OCI-LY1 (cell line): ENCODE data around the gene ADAT1.

Experiments
- H2AFZ ChIP-seq: fragments of 200-600 bp; sonication (generic), shearing (Covaris generic); 2 replicates; pipeline ENCODE4 v1.6.0; 2014; ENCODE audit warnings: antibody characterized with exemption, mild to moderate bottlenecking, low read length
- H3F3A ChIP-seq: fragments of 200-600 bp; sonication (generic), shearing (Covaris generic); 2 replicates; pipeline ENCODE4 v1.6.0; 2014; ENCODE audit warnings: mild to moderate bottlenecking, antibody characterized with exemption, low read length, moderate library complexity; ENCODE audit not compliant: insufficient read depth
- H3K27ac ChIP-seq: fragments of 200-600 bp; sonication (generic); 2 replicates; pipeline ENCODE4 v1.5.1; 2014; ENCODE audit warnings: low read length, mixed run types, mild to moderate bottlenecking, low read depth; ENCODE audit not compliant: poor library complexity, severe bottlenecking
- H3K27me3 ChIP-seq: fragments of 200-600 bp; sonication (generic); 2 replicates; pipeline ENCODE4 v1.6.0; 2014; ENCODE audit warnings: antibody characterized with exemption, mild to moderate bottlenecking, low read length, moderate library complexity; ENCODE audit not compliant: insufficient read depth
- H3K36me3 ChIP-seq: fragments of 200-600 bp; sonication (generic); 2 replicates; pipeline ENCODE4 v1.6.1; 2014; ENCODE audit warnings: mild to moderate bottlenecking, antibody characterized with exemption, low read length, moderate library complexity, mixed read lengths; ENCODE audit not compliant: insufficient read depth
- H3K4me1 ChIP-seq: fragments of 200-600 bp; sonication (generic); 2 replicates; pipeline ENCODE4 v1.5.1; 2014; ENCODE audit warnings: mild to moderate bottlenecking, low read length, moderate library complexity; ENCODE audit not compliant: insufficient read depth, severe bottlenecking
- H3K4me2 ChIP-seq: fragments of 200-600 bp; sonication (generic), shearing (Covaris generic); 2 replicates; pipeline ENCODE4 v1.6.1; 2014; ENCODE audit warnings: low read length
- H3K4me3 ChIP-seq: fragments of 200-600 bp; sonication (generic); 2 replicates; pipeline ENCODE4 v1.5.1; 2014; ENCODE audit warnings: low read length, low read depth, mild to moderate bottlenecking, mixed read lengths; ENCODE audit not compliant: poor library complexity, severe bottlenecking
- H3K79me2 ChIP-seq: fragments of 200-600 bp; shearing (Covaris generic); 2 replicates; pipeline ENCODE4 v1.6.1; 2016; ENCODE audit warnings: mixed run types, low read length, mixed read lengths; ENCODE audit not compliant: insufficient read depth
- H3K9ac ChIP-seq: fragments of 200-600 bp; sonication (generic), shearing (Covaris generic); 2 replicates; pipeline ENCODE4 v1.6.1; 2014; ENCODE audit warnings: mild to moderate bottlenecking, low read length, mixed read lengths
- H3K9me2 ChIP-seq: fragments of 200-600 bp; sonication (generic), shearing (Covaris generic); 2 replicates; pipeline ENCODE4 v1.6.1; 2014; ENCODE audit warnings: low read depth, mild to moderate bottlenecking, low read length, mixed read lengths
- H3K9me3 ChIP-seq: fragments of 200-600 bp; shearing (Covaris generic); 2 replicates; pipeline ENCODE4 v1.6.1; 2014; ENCODE audit warnings: low read length, mixed read lengths
- H4K20me1 ChIP-seq: fragments of 200-600 bp; sonication (generic), shearing (Covaris generic); 2 replicates; pipeline ENCODE4 v1.6.0; 2016; ENCODE audit warnings: mild to moderate bottlenecking, low read length; ENCODE audit not compliant: insufficient read depth
- EZH2 ChIP-seq: fragments of 200-600 bp; sonication (generic), shearing (Covaris generic); IDR thresholded peaks from 2 replicates; pipeline ENCODE4 v1.8.0; 2017; ENCODE audit warnings: borderline replicate concordance, mixed run types, mild to moderate bottlenecking, antibody characterized with exemption, low read length, moderate library complexity, mixed read lengths
- TF ChIP-seq, protein P1 (sequence below): fragments of 200-600 bp; sonication (generic), shearing (Covaris generic); IDR thresholded peaks from 2 replicates; pipeline ENCODE4 v1.5.1; 2017; ENCODE audit warnings: mild to moderate bottlenecking, antibody characterized with exemption, low read length, moderate library complexity, mixed read lengths

Gene ADAT1

DNA sequence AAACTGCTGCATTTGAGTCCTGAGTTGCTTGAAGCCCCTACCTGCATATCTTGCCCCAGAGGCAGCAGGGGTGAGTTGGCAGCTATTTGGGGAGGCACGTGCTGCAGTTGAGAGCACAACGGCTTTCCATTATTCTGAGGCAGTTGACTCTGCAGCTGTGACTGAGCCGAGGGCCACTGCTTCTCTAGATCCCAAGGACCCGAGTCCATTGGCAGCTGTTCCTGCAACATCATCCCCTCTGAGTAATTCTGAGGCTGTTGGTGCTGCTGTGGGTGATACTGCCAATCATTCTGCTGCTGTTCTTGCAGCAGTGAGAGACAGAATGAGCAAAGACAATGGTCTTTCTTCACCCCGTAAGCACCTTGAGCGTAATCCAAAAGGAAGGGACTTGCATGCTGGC, 37.2 kb upstream of the ADAT1 start:
- no peak for TF ChIP-seq EZH2
- TF ChIP-seq, protein P1, sequence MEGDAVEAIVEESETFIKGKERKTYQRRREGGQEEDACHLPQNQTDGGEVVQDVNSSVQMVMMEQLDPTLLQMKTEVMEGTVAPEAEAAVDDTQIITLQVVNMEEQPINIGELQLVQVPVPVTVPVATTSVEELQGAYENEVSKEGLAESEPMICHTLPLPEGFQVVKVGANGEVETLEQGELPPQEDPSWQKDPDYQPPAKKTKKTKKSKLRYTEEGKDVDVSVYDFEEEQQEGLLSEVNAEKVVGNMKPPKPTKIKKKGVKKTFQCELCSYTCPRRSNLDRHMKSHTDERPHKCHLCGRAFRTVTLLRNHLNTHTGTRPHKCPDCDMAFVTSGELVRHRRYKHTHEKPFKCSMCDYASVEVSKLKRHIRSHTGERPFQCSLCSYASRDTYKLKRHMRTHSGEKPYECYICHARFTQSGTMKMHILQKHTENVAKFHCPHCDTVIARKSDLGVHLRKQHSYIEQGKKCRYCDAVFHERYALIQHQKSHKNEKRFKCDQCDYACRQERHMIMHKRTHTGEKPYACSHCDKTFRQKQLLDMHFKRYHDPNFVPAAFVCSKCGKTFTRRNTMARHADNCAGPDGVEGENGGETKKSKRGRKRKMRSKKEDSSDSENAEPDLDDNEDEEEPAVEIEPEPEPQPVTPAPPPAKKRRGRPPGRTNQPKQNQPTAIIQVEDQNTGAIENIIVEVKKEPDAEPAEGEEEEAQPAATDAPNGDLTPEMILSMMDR: no peak
- no peaks in the 10 kb centered on the region for H3K9me2 ChIP-seq
- no peak overlapping the region for H3K4me2 ChIP-seq
- H3K36me3 ChIP-seq: peaks cover 38% of the 10 kb centered on the region
- H3K4me3 ChIP-seq: no peak overlapping the region
- H3K4me1 ChIP-seq: no peaks in the 10 kb centered on the region
- H3F3A ChIP-seq: no peaks in the 10 kb centered on the region
- no peak overlapping the region for H3K9ac ChIP-seq
- no peaks in the 10 kb centered on the region for H3K9me3 ChIP-seq
- no peak overlapping the region for H2AFZ ChIP-seq
- H3K27me3 ChIP-seq: no peaks in the 10 kb centered on the region
- H3K27ac ChIP-seq: no peak overlapping the region
- H3K79me2 ChIP-seq: no peaks in the 10 kb centered on the region
- no peaks in the 10 kb centered on the region for H4K20me1 ChIP-seq

DNA sequence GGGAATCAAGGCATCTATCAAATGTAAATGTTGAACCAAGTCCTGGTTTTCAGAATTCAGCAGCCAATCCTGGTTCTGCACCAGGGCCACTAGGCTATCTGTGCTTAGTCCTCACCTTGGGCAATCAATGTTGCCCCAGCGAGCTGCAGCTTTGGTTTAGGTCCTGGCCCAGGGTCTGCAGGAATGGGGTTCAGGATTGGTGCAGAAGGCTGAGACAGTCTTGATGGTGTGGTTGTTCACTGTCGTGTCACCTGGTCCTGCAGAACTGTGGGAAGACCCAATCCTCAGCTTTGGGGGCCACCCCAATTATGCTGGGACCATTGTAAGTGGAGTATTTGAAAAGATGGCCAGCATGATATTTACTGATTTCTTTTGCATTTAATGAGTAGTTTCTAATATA, 35.1 kb upstream of the ADAT1 start:
- Histone ChIP-seq H3K36me3 (peaks cover 59% of the 10 kb centered on the region), H3K9me2 (no peaks in the 10 kb centered on the region), H4K20me1 (no peaks in the 10 kb centered on the region), H3K4me1 (peaks cover 6% of the 10 kb centered on the region), H3K9ac (no peak overlapping the region), H3F3A (no peaks in the 10 kb centered on the region), H3K79me2 (peaks cover 10% of the 10 kb centered on the region), H3K27ac (no peak overlapping the region), H3K4me2 (no peak overlapping the region), H3K9me3 (no peaks in the 10 kb centered on the region), H3K27me3 (no peaks in the 10 kb centered on the region), H2AFZ (no peak overlapping the region), H3K4me3 (no peak overlapping the region)
- no peak for TF ChIP-seq EZH2
- TF ChIP-seq, protein P1: no peak

DNA sequence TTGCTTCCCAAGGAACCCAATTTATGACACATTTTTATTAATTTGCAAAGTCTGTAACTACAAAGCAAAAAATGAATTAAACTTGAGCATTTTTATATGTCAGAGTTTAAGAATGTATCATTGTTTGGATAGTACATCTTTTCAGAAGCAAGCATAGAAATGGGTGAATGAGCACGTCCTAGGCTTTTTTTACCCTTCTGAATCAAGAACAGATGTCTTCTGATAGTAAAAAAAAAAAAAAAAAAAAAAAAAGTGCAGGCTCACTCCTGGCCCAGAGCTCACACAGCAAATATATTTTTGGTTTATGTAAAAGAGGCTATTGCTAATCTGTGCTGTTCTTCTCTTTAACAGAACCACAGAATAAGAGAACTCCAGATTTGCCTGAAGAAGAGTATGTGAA, 30.8 kb upstream of the ADAT1 start:
- Histone ChIP-seq H3K27me3 (no peaks in the 10 kb centered on the region), H3F3A (no peaks in the 10 kb centered on the region), H3K4me2 (no peak overlapping the region), H2AFZ (no peak overlapping the region), H3K9me3 (no peaks in the 10 kb centered on the region), H3K9ac (no peak overlapping the region), H4K20me1 (no peaks in the 10 kb centered on the region), H3K79me2 (peaks cover 53% of the 10 kb centered on the region), H3K4me3 (no peak overlapping the region), H3K9me2 (no peaks in the 10 kb centered on the region), H3K27ac (no peak overlapping the region), H3K36me3 (peaks cover 56% of the 10 kb centered on the region), H3K4me1 (peaks cover 42% of the 10 kb centered on the region)
- no peak for TF ChIP-seq EZH2
- TF ChIP-seq, protein P1: no peak
